Colonic mucosa (tissue), 4 donors: ENCODE data around the gene SNX18. TPM values are rescaled to one million over a fixed set of nuclear protein-coding genes. Genes with fewer than 3 reads are reported as not detected.

ENCODE experiments used
- DNase-seq: peaks from one replicate; pipeline ENCODE4 v3.0.0-alpha.2; 2020
- H3K27ac ChIP-seq: fragments of 200-600 bp; one replicate; pipeline ENCODE4 v1.8.0; 2021
- H3K27me3 ChIP-seq: fragments of 200-600 bp; one replicate; pipeline ENCODE4 v1.8.0; 2021
- H3K36me3 ChIP-seq: fragments of 200-600 bp; one replicate; pipeline ENCODE4 v1.8.0; 2021
- H3K4me1 ChIP-seq: fragments of 200-600 bp; one replicate; pipeline ENCODE4 v1.8.0; 2021; ENCODE audit warnings: mild to moderate bottlenecking
- H3K4me3 ChIP-seq: fragments of 200-600 bp; one replicate; pipeline ENCODE4 v1.8.0; 2021
- H3K9ac ChIP-seq, 2 donors: one replicate each; pipeline ENCODE4 v1.7.0; 2013; ENCODE audit warnings: control low read depth in 2 of 2, low read depth in 2 of 2, low read length in 2 of 2
- H3K9me3 ChIP-seq: fragments of 200-600 bp; one replicate; pipeline ENCODE4 v1.8.0; 2021
- CTCF ChIP-seq: fragments of 200-600 bp; IDR thresholded peaks from one replicate; pipeline ENCODE4 v1.8.0; 2022; ENCODE audit warnings: antibody characterized with exemption, mild to moderate bottlenecking
- intact Hi-C: fragments of 100-400 bp; cut with DNase I; formaldehyde crosslinking; loops from one replicate; pipeline ENCODE4 v1.14.1; 2022
- total RNA-seq, 2 donors: library from RNA; stranded (reverse); fragmentation: NEBNext Ultra II Directional in 1 of 2; extraction: Animal tissue kit (Norgen Biotek cat#: 25700) in 1 of 2; gene quantifications; one replicate each; pipeline ENCODE4 v1.2.1, GENCODE V29; 2021
- donor health status: healthy.
- donor health status: DM: no; HTN: no; CAD: no.
- donor health status: DM: no; HTN: no; CAD: no.

SNX18 gene
- total RNA-seq, 2 donors from 2014 or later, result 13.4 to 14.4 TPM

- DNase-seq, result no peak
Measured at GRCh38 chr5:54528633-54529209, 11.2 kb downstream of the SNX18 start.

GRCh38 chr5:54529565-54529964 lies 12.0 kb downstream of the SNX18 start:
- Histone ChIP-seq H3K4me1 (no peaks in the 10 kb centered on the region), H3K9ac (no peak overlapping the region), H3K4me3 (no peak overlapping the region), H3K9me3 (no peaks in the 10 kb centered on the region), H3K27me3 (no peaks in the 10 kb centered on the region), H3K36me3 (no peaks in the 10 kb centered on the region), H3K27ac (no peak overlapping the region)
- intact Hi-C loops, result no loop called here
- TF ChIP-seq CTCF, result no peak
- no peak for DNase-seq

More at GRCh38 chr5:54528633-54529209, 11.2 kb downstream of the SNX18 start:
- intact Hi-C loops, result no loop called here
- Histone ChIP-seq H3K4me1 (no peaks in the 10 kb centered on the region), H3K4me3 (no peak overlapping the region), H3K9ac (no peak overlapping the region), H3K9me3 (no peaks in the 10 kb centered on the region), H3K27me3 (no peaks in the 10 kb centered on the region), H3K36me3 (no peaks in the 10 kb centered on the region), H3K27ac (no peak overlapping the region)
- no peak for TF ChIP-seq CTCF

- TF ChIP-seq CTCF, result no peak
- Histone ChIP-seq H3K27ac (no peak overlapping the region), H3K4me3 (no peak overlapping the region), H3K36me3 (no peaks in the 10 kb centered on the region), H3K9me3 (no peaks in the 10 kb centered on the region), H3K9ac (no peak overlapping the region), H3K4me1 (no peaks in the 10 kb centered on the region), H3K27me3 (no peaks in the 10 kb centered on the region)
- DNase-seq, result no peak
- intact Hi-C loops, result no loop called here
Measured at GRCh38 chr5:54531546-54531945, 14.0 kb downstream of the SNX18 start.

GRCh38 chr5:54533541-54534190 lies 16.1 kb downstream of the SNX18 start:
- no peaks in the 10 kb centered on the region for H3K4me1 ChIP-seq
- H3K9ac ChIP-seq, result no peak overlapping the region
- H3K36me3 ChIP-seq, result no peaks in the 10 kb centered on the region
- intact Hi-C loops, result no loop called here
- no peak overlapping the region for H3K4me3 ChIP-seq
- peak overlapping the region; percentile 3 for H3K27ac ChIP-seq
- DNase-seq, result no peak
- H3K27me3 ChIP-seq, result no peaks in the 10 kb centered on the region
- no peak for TF ChIP-seq CTCF
- no peaks in the 10 kb centered on the region for H3K9me3 ChIP-seq

- no peak overlapping the region for H3K4me3 ChIP-seq
- DNase-seq, result no peak
- no peak overlapping the region for H3K9ac ChIP-seq
- no peak for TF ChIP-seq CTCF
- H3K36me3 ChIP-seq, result no peaks in the 10 kb centered on the region
- no peaks in the 10 kb centered on the region for H3K4me1 ChIP-seq
- intact Hi-C loops, result no loop called here
- no peaks in the 10 kb centered on the region for H3K27me3 ChIP-seq
- H3K27ac ChIP-seq, result peak overlapping the region; percentile 3
- H3K9me3 ChIP-seq, result no peaks in the 10 kb centered on the region
Measured at GRCh38 chr5:54534191-54535004, 16.8 kb downstream of the SNX18 start.
